Esophagus muscularis mucosa (tissue), 4 donors: ENCODE measurements around the gene DNAJC17. TPM values are rescaled to one million over a fixed set of nuclear protein-coding genes. Genes with fewer than 3 reads are reported as not detected.

Experiments
- DNase-seq: peaks from one replicate; pipeline ENCODE4 v3.0.0-alpha.2; 2017; ENCODE audit errors: extremely low spot score
- H3K27ac ChIP-seq, 4 donors: fragments of 200-600 bp; sonication (generic); replicated peaks in 1 of 4; 1 replicate in 3 of 4; 2 replicates in 1 of 4; pipeline ENCODE4 v1.5.1; 2016 to 2019; ENCODE audit warnings: mild to moderate bottlenecking in 1 of 4
- H3K27me3 ChIP-seq, 4 donors: fragments of 200-600 bp; sonication (generic); one replicate each; pipeline versions ENCODE4 v1.5.1 to v1.6.0; 2016 to 2019
- H3K36me3 ChIP-seq, 4 donors: fragments of 200-600 bp; sonication (generic); one replicate each; pipeline ENCODE4 v1.5.1; 2016 to 2019
- H3K4me1 ChIP-seq, 4 donors: fragments of 200-600 bp; sonication (generic); one replicate each; pipeline ENCODE4 v1.5.1; 2016 to 2019
- H3K4me3 ChIP-seq, 4 donors: fragments of 200-600 bp; sonication (generic); 1 replicate in 2 of 4; 2 replicates in 2 of 4; pipeline ENCODE4 v1.5.1; 2016 to 2019; ENCODE audit warnings: mild to moderate bottlenecking in 4 of 4, moderate library complexity in 1 of 4
- H3K9me3 ChIP-seq, 4 donors: fragments of 200-600 bp; sonication (generic); 1 replicate in 3 of 4; 2 replicates in 1 of 4; pipeline ENCODE4 v1.5.1; 2016 to 2019
- CTCF ChIP-seq, 3 experiments: fragments of 200-600 bp in 2 of 3; fragments of 450-650 bp in 1 of 3; sonication (generic) in 2 of 3; IDR thresholded peaks; one replicate each; pipeline ENCODE4 v1.5.1; 2017 to 2019; ENCODE audit warnings: antibody characterized with exemption in 3 of 3, mild to moderate bottlenecking in 2 of 3, moderate library complexity in 1 of 3
- EP300 ChIP-seq: sonication (generic); formaldehyde crosslinking; IDR thresholded peaks from one replicate; pipeline ENCODE4 v1.6.1; 2017; ENCODE audit warnings: antibody characterized with exemption
- POLR2A ChIP-seq: fragments of 450-650 bp; IDR thresholded peaks from one replicate; pipeline ENCODE4 v1.6.1; 2017; ENCODE audit warnings: antibody characterized with exemption, moderate library complexity, mild to moderate bottlenecking, low read depth
- POLR2AphosphoS5 ChIP-seq, 2 donors: sonication (generic); formaldehyde crosslinking; IDR thresholded peaks; one replicate each; pipeline ENCODE4 v1.6.1; 2017; ENCODE audit warnings: antibody characterized with exemption in 2 of 2
- WGBS: methylation state at CpG from one replicate; pipeline ENCODE4 v1.1.5; 2018; 5-methylcytosine and 5-hydroxymethylcytosine counted together
- intact Hi-C: fragments of 100-400 bp; cut with DNase I; formaldehyde crosslinking; loops from one replicate; pipeline ENCODE4 v1.15.1; 2023
- total RNA-seq, 4 donors: library from RNA; depleted of rRNA; stranded (reverse); fragments of >200 nt; gene quantifications; one replicate each; pipeline versions ENCODE4 v1.1.0 to v1.2.1, GENCODE V29; 2016

The DNAJC17 gene
- total RNA-seq, 4 donors from 2014 or later: 10.0 to 23.8 (median 13.9) TPM

- intact Hi-C loops: no loop called here
- Histone ChIP-seq H3K27ac (no peak overlapping the region), H3K4me1 (peaks cover 0 to 10% (median 6%) of the 10 kb centered on the region in 4 donors), H3K27me3 (no peaks in the 10 kb centered on the region), H3K36me3 (peaks cover 40 to 95% (median 83%) of the 10 kb centered on the region in 4 donors), H3K9me3 (no peaks in the 10 kb centered on the region), H3K4me3 (no peak overlapping the region)
- TF ChIP-seq CTCF (IDR thresholded peaks at IDR 0.05) (no peak), POLR2A (no peak), POLR2AphosphoS5 (IDR thresholded peaks at IDR 0.05) (no peak), EP300 (no peak)
- WGBS: 77% methylated on average over 4 of the region's 7 CpGs
- DNase-seq: no peak
These were observed 59.3 kb downstream of the DNAJC17 start for GRCh38 chr15:40747685-40748631.

- peaks cover 48 to 96% (median 86%) of the 10 kb centered on the region in 4 donors for H3K36me3 ChIP-seq
- no peak overlapping the region for H3K4me3 ChIP-seq
- WGBS: 72% methylated on average over 3 of the region's 3 CpGs
- H3K27me3 ChIP-seq: no peaks in the 10 kb centered on the region
- intact Hi-C loops: no loop called here
- TF ChIP-seq POLR2AphosphoS5 (IDR thresholded peaks at IDR 0.05) (no peak), EP300 (no peak), POLR2A (no peak), CTCF (IDR thresholded peaks at IDR 0.05) (no peak)
- H3K9me3 ChIP-seq: no peaks in the 10 kb centered on the region
- no peak overlapping the region for H3K27ac ChIP-seq
- no peaks in the 10 kb centered on the region for H3K4me1 ChIP-seq
- no peak for DNase-seq
These were observed 60.3 kb downstream of the DNAJC17 start for GRCh38 chr15:40746916-40747418.

- intact Hi-C loops: no loop called here
- H3K36me3 ChIP-seq: peaks cover 48 to 96% (median 84%) of the 10 kb centered on the region in 4 donors
- H3K27ac ChIP-seq: no peak overlapping the region
- no peaks in the 10 kb centered on the region for H3K27me3 ChIP-seq
- H3K4me1 ChIP-seq: no peaks in the 10 kb centered on the region
- H3K9me3 ChIP-seq: no peaks in the 10 kb centered on the region
- H3K4me3 ChIP-seq: no peak overlapping the region
- WGBS: 57% methylated on average over 5 of the region's 5 CpGs
- no peak for TF ChIP-seq POLR2AphosphoS5 (IDR thresholded peaks at IDR 0.05)
- TF ChIP-seq EP300: no peak
- no peak for TF ChIP-seq POLR2A
- no peak for TF ChIP-seq CTCF (IDR thresholded peaks at IDR 0.05)
- no peak for DNase-seq
These were observed 62.5 kb downstream of the DNAJC17 start for GRCh38 chr15:40744815-40745152.

GRCh38 chr15:40743921-40744814, 63.1 kb downstream of the DNAJC17 start:
- no peak for DNase-seq
- 73% methylated on average over 12 of the region's 12 CpGs for WGBS
- H3K4me3 ChIP-seq: no peak overlapping the region
- intact Hi-C loops: no loop called here
- H3K27ac ChIP-seq: no peak overlapping the region
- no peaks in the 10 kb centered on the region for H3K4me1 ChIP-seq
- TF ChIP-seq POLR2AphosphoS5 (IDR thresholded peaks at IDR 0.05) (no peak), EP300 (no peak), POLR2A (no peak), CTCF (IDR thresholded peaks at IDR 0.05) (no peak)
- H3K9me3 ChIP-seq: no peaks in the 10 kb centered on the region
- H3K27me3 ChIP-seq: no peaks in the 10 kb centered on the region
- peaks cover 51 to 96% (median 85%) of the 10 kb centered on the region in 4 donors for H3K36me3 ChIP-seq
